SJSA1 (cell line): ENCODE data around the gene LAMTOR4. TPM values are rescaled to one million over a fixed set of nuclear protein-coding genes. Genes with fewer than 3 reads are reported as not detected.

ENCODE experiments used
- total RNA-seq: library from RNA; depleted of rRNA; stranded (reverse); fragments of >200 nt; shearing (Covaris generic); gene quantifications from 2 replicates; pipeline ENCODE4 v1.2.3, GENCODE V29; 2014; rRNA removed

The LAMTOR4 gene
- total RNA-seq, 1 experiment from 2014 or later, result 115 TPM

Other genes with a start within 250 kb of the LAMTOR4 start
- gene TRIM4, start 229.4 kb upstream of the LAMTOR4 start, total RNA-seq, result 11.4 and 13.9 TPM in 2 replicates
- gene GJC3, start 219.3 kb upstream of the LAMTOR4 start, total RNA-seq, result not detected in 2 replicates
- not detected in 2 replicates for gene AZGP1, start 172.9 kb upstream of the LAMTOR4 start, total RNA-seq
- 11.5 and 19.4 TPM in 2 replicates for gene ZKSCAN1, start 133.3 kb upstream of the LAMTOR4 start, total RNA-seq
- 13.9 and 20.7 TPM in 2 replicates for gene ZSCAN21, start 99.1 kb upstream of the LAMTOR4 start, total RNA-seq
- gene ZNF3, start 67.2 kb upstream of the LAMTOR4 start, total RNA-seq, result 27.4 and 36.9 TPM in 2 replicates
- 56.4 and 111 TPM in 2 replicates for gene COPS6, start 59.9 kb upstream of the LAMTOR4 start, total RNA-seq
- gene MCM7, start 47.5 kb upstream of the LAMTOR4 start, total RNA-seq, result 200 and 254 TPM in 2 replicates
- gene AP4M1, start 47.3 kb upstream of the LAMTOR4 start, total RNA-seq, result 11.1 and 17.5 TPM in 2 replicates
- 20.5 and 35.3 TPM in 2 replicates for gene TAF6, start 29.6 kb upstream of the LAMTOR4 start, total RNA-seq
- 22.5 and 24.6 TPM in 2 replicates for gene CNPY4, start 29.3 kb upstream of the LAMTOR4 start, total RNA-seq
- 2.4 and 3.3 TPM in 2 replicates for gene MBLAC1, start 22.0 kb upstream of the LAMTOR4 start, total RNA-seq
- 5.1 and 7.4 TPM in 2 replicates for gene TRAPPC14, start 9.8 kb downstream of the LAMTOR4 start, total RNA-seq
- 1.2 and 2.7 TPM in 2 replicates for gene GAL3ST4, start 19.7 kb downstream of the LAMTOR4 start, total RNA-seq
- gene GPC2, start 28.5 kb downstream of the LAMTOR4 start, total RNA-seq, result 4.4 and 6.5 TPM in 2 replicates
- 0.26 TPM in 1 of 2 replicates, not detected in the other for gene STAG3, start 29.0 kb downstream of the LAMTOR4 start, total RNA-seq
- gene PVRIG, start 71.0 kb downstream of the LAMTOR4 start, total RNA-seq, result 1.7 TPM in 1 of 2 replicates, not detected in the other
- not detected in 2 replicates for gene SPDYE3, start 158.8 kb downstream of the LAMTOR4 start, total RNA-seq
- gene PILRB, start 209.2 kb downstream of the LAMTOR4 start, total RNA-seq, result 16.1 and 18.8 TPM in 2 replicates
- gene PILRA, start 224.6 kb downstream of the LAMTOR4 start, total RNA-seq, result 0.18 and 1.7 TPM in 2 replicates